NCI-H524 (cell line): Measurements from ENCODE around the gene CATSPERB.
"Not testable (repeated sequence)": the region's sequence is repeated elsewhere in the genome, so short reads cannot be mapped to it uniquely, and the experiment has no call there.

Source experiments
- DNase-seq, 2 experiments: peaks; one replicate each; lab custom pipeline; 2025; lab: John Stamatoyannopoulos, UW

Gene CATSPERB

DNA sequence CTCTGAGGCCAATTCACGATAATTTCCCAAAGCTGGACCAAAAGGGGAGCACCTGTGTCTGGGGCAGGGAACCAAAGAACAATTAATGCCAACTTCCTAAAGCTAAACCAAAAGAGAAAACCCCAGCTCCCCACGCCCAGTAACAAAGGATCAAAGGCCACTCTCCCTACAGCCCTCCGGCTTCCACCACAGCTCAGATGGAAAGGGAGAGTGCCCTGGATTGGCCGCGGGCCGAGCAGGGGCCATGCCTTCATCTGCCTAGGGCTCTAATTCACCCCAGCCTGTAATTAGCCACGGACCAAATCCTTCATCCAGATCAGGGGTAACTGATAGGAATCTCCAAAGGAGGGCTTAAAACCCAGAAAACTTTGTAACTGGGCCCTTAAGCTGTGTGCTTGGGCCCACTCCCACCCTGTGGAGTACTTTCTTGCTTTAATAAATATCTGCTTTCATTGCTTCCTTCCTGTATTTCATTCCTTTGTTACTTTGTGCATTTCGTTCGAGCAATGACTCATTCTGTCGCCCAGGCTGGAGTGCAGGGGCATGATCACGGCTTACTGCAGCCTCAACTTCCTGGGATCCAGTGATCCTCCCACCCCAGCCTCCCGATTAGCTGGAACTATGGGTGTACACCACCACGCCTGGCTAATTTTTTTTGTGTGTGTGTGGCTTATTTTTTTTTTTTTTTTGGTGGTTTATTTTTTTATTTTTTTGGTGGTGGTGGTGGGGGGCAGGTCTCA, 156.2 kb downstream of the CATSPERB start:
- no peak for DNase-seq

DNA sequence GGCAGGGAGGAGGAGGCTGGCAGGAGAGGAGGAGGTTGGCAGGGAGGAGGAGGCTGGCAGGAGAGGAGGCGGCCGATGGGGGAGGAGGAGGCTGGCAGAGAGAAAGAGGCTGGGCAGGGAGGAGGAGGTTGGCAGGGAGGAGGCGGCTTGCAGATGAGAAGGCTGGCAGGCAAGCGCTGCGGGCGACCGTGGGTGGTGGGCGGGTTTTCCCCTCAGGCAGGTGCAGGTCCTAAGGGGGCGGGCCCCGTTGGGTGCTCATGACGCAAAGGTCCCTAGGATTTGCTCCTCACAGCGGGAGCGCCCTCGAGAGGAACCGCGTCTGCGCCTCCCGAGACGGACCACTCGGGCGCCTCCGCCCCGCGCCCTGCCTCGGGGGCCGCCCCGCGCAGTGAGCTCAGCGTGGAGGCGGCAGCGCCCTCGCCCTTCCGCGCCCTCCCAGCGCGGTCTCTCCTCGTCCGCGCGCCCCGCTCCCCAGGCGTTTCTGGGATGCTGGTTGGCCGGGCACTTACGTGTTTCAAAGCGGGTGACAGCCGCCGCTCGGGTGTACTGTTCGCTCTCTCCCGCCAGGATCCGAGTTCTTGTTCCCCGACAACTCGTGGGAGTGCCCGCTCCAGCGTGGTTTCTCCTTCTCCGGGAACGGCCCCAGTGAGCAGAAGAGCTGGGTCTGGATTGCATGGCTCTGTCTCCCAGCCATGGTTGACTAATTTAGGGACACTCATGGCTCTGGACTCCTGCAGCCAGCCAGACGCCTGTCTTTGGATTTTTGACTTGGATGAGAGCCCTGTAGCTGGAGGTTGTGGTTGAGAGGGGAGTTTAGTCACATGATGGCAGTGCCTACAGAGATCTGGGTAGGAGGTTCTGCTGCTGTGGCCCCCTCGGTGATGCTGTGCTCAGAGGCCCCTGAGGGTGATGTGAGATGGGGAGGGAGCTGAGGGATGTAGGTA, 157.7 kb downstream of the CATSPERB start:
- DNase-seq = peak; percentile 43 to 72

DNA sequence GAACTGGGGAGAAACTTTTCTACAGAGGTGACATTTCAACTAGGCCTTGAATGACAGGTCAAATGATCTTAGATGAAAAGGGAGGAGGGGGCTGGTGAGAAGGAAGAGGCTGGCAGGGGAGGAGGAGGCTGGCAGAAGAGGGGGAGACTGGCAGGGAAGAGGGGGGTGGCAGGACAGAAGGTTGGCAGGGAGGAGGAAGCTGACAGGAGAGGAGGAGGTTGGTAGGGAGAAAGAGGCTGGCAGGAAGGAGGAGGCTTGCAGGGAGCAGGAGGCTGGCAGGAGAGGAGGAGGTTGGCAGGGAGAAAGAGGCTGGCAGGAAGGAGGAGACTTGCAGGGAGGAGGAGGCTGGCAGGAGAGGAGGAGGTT, 158.4 kb downstream of the CATSPERB start:
- DNase-seq = no peak

- peak in 1 of 2 experiments; percentile 50 for DNase-seq
These were observed 161.9 kb downstream of the CATSPERB start for GRCh38 chr14:91570021-91570420.

DNA sequence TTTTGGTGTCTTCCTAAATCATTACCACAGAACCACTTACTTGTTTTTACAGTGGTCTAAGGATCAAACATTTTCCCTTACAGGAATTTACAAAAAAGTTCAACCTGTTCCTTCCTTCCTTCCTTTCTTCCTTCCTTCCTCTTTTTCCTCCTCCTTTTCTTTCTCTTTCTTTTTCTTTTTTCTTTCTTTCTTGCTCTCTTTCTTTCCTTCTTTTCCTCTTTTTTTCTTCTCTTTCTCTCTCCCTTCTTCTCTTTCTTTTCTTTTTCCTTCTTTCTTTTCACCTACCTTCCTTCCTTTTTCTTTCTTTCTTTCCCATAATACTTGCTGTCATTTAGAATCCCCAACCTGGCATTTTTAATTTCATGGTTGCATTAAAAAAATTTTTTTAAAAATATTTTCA, 162.6 kb downstream of the CATSPERB start:
- DNase-seq = no peak

- DNase-seq = no peak
These were observed 163.3 kb downstream of the CATSPERB start for GRCh38 chr14:91568626-91569025.

DNA sequence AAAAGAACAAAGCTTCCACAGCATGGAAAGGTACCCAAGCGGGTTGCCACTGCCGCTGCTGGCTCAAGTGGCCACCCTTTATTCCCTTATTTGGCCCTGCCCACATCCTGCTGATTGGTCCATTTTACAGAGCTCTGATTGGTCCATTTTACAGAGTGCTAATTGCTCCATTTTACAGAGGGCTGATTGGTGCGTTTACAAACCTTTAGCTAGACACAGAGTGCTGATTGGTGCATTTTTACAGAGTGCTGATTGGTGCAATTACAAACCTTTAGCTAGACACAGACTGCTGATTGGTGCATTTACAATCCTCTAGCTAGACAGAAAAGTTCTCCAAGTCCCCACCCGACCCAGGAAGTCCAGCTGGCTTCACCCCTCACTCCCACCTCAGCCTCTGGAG, 164.1 kb downstream of the CATSPERB start:
- not testable (repeated sequence) for DNase-seq

DNA sequence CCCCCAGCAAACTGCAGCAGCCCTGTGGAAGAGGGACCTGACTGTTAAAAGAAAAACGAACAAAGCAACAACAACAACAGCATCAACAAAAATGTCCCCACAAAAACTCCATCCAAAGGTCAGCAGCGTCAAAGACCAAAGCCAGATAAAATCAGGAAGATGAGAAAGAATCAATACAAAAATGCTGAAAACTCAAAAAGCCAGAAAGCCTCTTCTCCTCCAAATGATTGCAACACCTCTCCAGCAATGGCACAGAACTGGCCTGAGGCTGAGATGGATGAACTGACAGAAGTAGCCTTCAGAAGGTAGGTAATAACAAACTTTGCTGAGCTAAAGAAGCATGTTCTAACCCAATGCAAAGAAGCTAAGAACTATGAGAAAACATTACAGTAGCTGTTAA, 176.4 kb downstream of the CATSPERB start:
- DNase-seq = no peak

DNA sequence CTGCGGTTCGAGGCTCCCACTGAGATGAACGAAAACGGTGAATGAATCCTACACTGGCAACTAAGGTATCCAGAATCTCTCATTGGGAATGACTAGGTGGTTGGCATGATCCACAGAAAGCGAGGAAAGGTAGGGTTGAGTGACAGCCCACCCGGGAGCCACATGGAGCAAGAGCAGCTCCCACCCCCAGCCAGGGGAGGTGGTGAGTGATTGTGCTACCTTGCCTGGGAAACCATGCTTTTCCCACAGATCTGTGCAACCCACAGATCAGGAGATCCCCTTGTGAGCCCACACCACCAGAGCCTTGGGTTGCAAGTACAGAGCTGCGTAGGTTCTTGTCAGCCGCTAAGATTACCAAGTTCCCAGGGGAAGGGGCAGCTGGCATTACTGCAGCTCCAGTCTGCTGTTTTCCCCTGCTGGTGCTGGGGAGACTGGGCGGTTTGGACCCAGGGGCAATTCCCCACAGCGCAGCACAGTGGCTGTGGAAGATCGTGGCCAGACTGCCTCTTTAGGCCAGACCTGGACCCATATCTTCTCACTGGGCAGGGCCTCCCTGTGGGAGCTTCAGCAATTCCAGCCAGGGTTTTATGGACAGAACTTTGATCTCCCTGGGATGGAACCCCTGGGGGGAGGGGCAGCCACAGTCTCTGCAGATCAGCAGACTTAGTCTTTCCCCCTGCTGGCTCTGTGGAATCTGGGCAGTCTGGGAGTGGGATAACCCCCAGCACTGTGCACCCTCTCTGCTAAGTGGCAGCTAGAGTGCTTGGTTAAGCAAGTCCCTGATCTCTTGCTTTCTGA, 177.2 kb downstream of the CATSPERB start:
- peak in 1 of 2 experiments; percentile 42 for DNase-seq

GRCh38 chr14:91548108-91548507, 183.8 kb downstream of the CATSPERB start:
- no peak for DNase-seq

GRCh38 chr14:91545946-91546716, 185.8 kb downstream of the CATSPERB start:
- DNase-seq = peak; percentile 100

DNA sequence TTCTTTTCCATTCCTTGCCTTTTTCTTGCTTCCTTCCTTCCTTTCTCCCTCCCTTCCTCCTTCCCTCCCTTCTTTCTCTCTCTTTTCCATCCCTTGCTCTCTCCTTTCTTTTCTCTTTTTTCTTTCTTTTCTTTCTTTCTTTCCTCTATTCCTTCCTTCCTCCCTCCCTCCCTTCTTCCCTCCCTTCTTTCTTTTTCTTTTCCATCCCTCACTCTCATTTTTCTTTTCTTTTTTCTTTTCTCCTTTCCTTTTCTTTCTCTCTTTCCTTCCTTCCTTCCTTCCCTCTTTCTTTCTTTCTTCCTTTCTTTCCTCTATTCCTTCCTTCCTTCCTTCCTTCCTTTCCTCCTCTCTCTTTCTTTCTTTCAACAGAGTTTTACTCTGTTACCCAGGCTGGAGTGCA, 186.7 kb downstream of the CATSPERB start:
- no peak for DNase-seq

DNA sequence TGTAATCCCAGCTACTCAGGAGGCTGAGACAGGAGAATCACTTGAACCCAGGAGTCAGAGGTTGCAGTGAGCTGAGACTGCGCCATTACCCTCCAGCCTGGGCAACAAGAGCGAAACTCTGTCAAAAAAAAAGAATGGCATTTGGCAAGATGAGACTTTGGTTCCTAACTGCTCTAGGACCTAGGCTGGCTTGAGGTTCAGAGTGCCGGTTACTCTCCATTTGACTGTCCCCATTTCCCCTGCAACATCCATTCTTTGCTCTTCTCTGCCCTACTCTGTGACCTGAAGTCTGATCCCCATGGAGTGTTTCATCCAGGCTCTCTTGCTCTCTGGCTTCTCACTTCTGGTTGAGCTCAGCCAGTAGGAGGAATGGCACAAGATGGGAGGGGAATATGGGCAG, 195.6 kb downstream of the CATSPERB start:
- DNase-seq = no peak

DNA sequence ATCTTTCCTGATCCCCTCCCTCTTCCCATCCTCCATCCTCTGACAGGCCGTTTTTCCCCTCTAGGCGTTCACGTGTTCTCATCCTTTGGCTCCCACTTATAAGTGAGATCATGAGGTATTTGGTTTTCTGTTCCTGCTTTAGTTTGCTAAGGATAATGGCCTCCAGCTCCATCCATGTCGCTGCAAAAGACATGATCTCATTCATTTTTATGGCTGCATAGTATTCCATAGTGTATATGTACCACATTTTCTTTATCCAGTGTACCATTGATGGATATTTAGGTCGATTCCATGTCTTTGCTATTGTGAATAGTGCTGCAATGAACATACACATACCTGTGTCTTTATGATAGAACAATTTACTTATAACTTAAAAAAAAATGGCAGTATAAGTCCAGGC, 197.8 kb downstream of the CATSPERB start:
- DNase-seq = not testable (repeated sequence)

GRCh38 chr14:91533623-91534022, 198.3 kb downstream of the CATSPERB start:
- DNase-seq = no peak
